Body of pancreas (tissue), 4 donors: ENCODE data around the gene SUMO3. TPM values are rescaled to one million over a fixed set of nuclear protein-coding genes. Genes with fewer than 3 reads are reported as not detected.

Source experiments
- ATAC-seq: fragments of 150-250 bp; one replicate; pipeline ENCODE4 v1.9.1; 2016
- DNase-seq, 4 donors: peaks; one replicate each; pipeline ENCODE4 v3.0.0-alpha.2; 2019
- H3K27ac ChIP-seq, 4 donors: fragments of 200-600 bp; sonication (generic); 1 replicate in 3 of 4; 2 replicates in 1 of 4; pipeline versions ENCODE4 v1.5.1 to v1.6.1; 2016 to 2019; ENCODE audit warnings: mild to moderate bottlenecking in 1 of 4, mixed read lengths in 1 of 4, moderate library complexity in 1 of 4
- H3K27me3 ChIP-seq, 2 donors: fragments of 200-600 bp; sonication (generic); one replicate each; pipeline ENCODE4 v1.6.0; 2016; ENCODE audit warnings: mild to moderate bottlenecking in 1 of 2
- H3K36me3 ChIP-seq, 2 donors: fragments of 200-600 bp; sonication (generic); replicated peaks in 1 of 2; 2 replicates each; pipeline ENCODE4 v1.5.1; 2016; ENCODE audit warnings: low read depth in 2 of 2; ENCODE audit not compliant: insufficient read depth in 1 of 2
- H3K4me1 ChIP-seq: fragments of 200-600 bp; sonication (generic); one replicate; pipeline ENCODE4 v1.6.0; 2016
- H3K4me3 ChIP-seq, 2 donors: fragments of 200-600 bp; sonication (generic); 1 replicate in 1 of 2; 2 replicates in 1 of 2; pipeline ENCODE4 v1.5.1; 2016 to 2019
- H3K9me3 ChIP-seq, 3 donors: fragments of 200-600 bp; sonication (generic); 1 replicate in 2 of 3; 2 replicates in 1 of 3; pipeline ENCODE4 v1.5.1; 2016
- POLR2A ChIP-seq, 3 donors: fragments of 450-650 bp; IDR thresholded peaks; one replicate each; pipeline ENCODE4 v1.6.1; 2016; ENCODE audit warnings: antibody characterized with exemption in 3 of 3, mild to moderate bottlenecking in 2 of 3
- WGBS, 2 donors: methylation state at CpG; one replicate each; pipeline ENCODE4 v1.1.5; 2017; 5-methylcytosine and 5-hydroxymethylcytosine counted together
- intact Hi-C: fragments of 100-400 bp; cut with DNase I; formaldehyde crosslinking; loops from one replicate; pipeline ENCODE4 v1.15.1; 2023
- total RNA-seq, 2 donors: library from RNA; depleted of rRNA; stranded (reverse); fragments of >200 nt; gene quantifications; one replicate each; pipeline ENCODE4 v1.1.0, GENCODE V29; 2016
- TF ChIP-seq, protein P1 (sequence below), 7 experiments: fragments of 450-650 bp in 4 of 7; fragments of 200-600 bp in 3 of 7; sonication (generic) in 3 of 7; IDR thresholded peaks; one replicate each; pipeline ENCODE4 v1.5.1; 2016 to 2019; ENCODE audit warnings: antibody characterized with exemption in 7 of 7

SUMO3 gene
- total RNA-seq, 2 donors from 2014 or later = 20.4 to 33.2 TPM

DNA sequence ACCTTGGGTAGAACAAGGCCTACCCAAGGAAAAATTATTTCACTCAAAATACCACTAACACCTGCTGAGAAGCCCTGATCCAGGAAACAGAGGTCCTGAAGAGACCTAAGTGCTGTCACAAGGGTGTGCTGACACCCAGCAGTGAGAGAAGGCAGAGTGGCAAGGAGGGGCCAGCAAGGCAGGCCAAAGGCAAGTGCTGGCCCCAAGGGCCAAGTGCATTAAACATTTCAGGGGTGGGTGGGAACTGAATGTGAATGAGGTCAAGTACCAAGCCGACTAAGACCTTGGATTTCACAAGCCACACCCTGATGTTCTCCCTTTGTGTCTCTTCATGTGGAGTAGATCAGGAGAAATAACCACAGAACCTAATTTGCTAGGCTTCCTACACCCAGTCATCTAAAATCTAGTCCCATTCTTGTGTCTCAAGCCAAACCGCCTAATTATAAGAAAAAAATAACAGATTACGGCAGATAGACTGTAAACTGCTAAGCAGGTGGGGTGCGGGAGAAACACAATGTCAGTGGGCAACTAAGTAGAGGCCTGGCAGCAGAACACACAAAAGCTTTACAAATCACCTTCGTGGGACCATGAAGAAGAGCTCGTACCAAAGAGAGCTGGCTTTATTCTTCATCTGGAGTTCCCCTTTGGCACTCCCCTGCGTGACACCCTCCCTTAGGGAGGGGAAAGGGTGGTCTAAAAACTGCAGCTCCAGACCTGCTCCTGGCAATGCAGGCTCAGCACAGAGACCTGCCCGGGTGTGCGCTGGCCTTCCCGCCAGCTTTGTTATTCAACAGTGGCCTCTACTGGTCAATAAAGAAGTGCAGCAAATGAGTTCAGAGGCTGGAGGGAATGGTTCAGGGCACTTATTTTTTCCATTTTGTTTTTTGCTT, 24.9 kb downstream of the SUMO3 start:
- intact Hi-C loops = no loop called here
- peak; percentile 93 for ATAC-seq

DNA sequence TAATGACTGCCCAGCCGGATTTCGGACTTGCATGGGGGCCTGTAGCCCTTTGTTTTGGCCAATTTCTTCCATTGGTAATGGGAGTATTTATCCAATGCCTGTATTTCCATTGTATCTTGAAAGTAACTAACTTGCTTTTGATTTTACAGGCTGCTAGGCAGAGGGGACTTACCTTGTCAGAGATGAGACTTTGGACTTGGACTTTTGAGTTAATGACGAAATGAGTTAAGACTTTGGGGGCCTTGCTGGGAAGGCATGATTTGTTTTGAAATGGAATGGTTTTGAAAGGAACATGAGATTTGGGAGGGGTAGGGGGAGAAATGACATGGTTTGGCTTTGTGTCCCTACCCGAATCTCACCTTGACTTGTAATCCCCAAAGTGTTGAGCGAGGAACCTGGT, 25.9 kb downstream of the SUMO3 start:
- Histone ChIP-seq H3K27ac (no peak overlapping the region), H3K27me3 (no peaks in the 10 kb centered on the region), H3K36me3 (no peaks in the 10 kb centered on the region), H3K9me3 (no peaks in the 10 kb centered on the region), H3K4me1 (peaks cover 15% of the 10 kb centered on the region), H3K4me3 (no peak overlapping the region)
- ATAC-seq (no peak), DNase-seq (no peak)
- intact Hi-C loops = no loop called here
- WGBS, 2 donors = 88 to 89% methylated on average over 5 of the region's 5 CpGs
- TF ChIP-seq, protein P1, sequence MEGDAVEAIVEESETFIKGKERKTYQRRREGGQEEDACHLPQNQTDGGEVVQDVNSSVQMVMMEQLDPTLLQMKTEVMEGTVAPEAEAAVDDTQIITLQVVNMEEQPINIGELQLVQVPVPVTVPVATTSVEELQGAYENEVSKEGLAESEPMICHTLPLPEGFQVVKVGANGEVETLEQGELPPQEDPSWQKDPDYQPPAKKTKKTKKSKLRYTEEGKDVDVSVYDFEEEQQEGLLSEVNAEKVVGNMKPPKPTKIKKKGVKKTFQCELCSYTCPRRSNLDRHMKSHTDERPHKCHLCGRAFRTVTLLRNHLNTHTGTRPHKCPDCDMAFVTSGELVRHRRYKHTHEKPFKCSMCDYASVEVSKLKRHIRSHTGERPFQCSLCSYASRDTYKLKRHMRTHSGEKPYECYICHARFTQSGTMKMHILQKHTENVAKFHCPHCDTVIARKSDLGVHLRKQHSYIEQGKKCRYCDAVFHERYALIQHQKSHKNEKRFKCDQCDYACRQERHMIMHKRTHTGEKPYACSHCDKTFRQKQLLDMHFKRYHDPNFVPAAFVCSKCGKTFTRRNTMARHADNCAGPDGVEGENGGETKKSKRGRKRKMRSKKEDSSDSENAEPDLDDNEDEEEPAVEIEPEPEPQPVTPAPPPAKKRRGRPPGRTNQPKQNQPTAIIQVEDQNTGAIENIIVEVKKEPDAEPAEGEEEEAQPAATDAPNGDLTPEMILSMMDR (IDR thresholded peaks at IDR 0.05) = no peak

More for the DNA sequence above, 24.9 kb downstream of the SUMO3 start:
- Histone ChIP-seq H3K36me3 (no peaks in the 10 kb centered on the region), H3K4me3 (no peak overlapping the region), H3K9me3 (no peaks in the 10 kb centered on the region), H3K4me1 (peaks cover 15% of the 10 kb centered on the region), H3K27me3 (no peaks in the 10 kb centered on the region), H3K27ac (no peak overlapping the region)
- WGBS, 2 donors = 5 to 6% methylated on average over 10 of the region's 10 CpGs
- TF ChIP-seq, protein P1 (IDR thresholded peaks at IDR 0.05) = peak; percentile 59 to 83 (median 75)
- no peak for TF ChIP-seq POLR2A (IDR thresholded peaks at IDR 0.05)
- DNase-seq = peak; percentile 58 to 69 (median 65)

DNA sequence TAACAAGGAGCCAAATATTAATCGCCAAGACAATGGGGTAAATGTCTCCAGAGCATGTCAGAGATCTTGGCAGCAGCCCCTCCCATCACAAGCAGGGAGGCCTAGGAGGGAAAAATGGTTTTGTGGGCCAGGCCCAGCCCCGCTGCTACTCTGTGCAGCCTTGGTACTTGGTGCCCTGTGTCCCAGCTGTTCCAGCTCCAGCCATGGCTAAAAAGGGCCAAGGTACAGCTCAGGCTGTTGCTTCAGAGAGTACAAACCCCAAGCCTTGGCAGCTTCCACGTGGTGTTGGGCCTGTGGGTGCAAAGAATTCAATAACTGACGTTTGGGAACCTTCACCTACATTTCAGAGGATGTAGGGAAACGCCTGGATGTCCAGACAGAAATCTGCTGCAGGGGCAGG, 26.6 kb downstream of the SUMO3 start:
- H3K9me3 ChIP-seq = no peaks in the 10 kb centered on the region
- intact Hi-C loops = no loop called here
- TF ChIP-seq, protein P1 (IDR thresholded peaks at IDR 0.05) = no peak
- TF ChIP-seq POLR2A (IDR thresholded peaks at IDR 0.05) = no peak
- peaks cover 20% of the 10 kb centered on the region for H3K4me1 ChIP-seq
- WGBS, 2 donors = 64 to 72% methylated on average over 4 to 5 of the region's 5 CpGs
- H3K27ac ChIP-seq = no peak overlapping the region
- no peak for DNase-seq
- H3K4me3 ChIP-seq = no peak overlapping the region
- H3K36me3 ChIP-seq = no peaks in the 10 kb centered on the region
- H3K27me3 ChIP-seq = no peaks in the 10 kb centered on the region
- ATAC-seq = no peak

DNA sequence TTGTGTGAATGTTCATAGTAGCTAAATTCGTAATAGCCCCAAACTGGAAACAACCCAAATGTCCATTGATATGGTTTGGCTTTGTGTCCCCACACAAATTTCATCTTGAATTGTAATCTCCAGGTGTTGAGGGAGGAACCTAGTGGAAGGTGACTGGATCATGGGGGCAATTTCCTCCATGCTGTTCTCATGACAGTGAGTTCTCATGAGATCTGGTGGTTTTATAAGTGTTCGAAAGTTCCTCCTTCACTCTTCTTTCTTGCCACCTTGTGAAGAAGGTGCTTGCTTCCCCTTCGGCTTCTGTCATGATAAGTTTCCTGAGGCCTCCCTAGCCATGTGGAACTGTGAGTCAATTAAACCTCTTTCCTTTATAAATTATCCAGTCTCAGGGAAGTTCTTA, 27.5 kb downstream of the SUMO3 start:
- no peak overlapping the region for H3K4me3 ChIP-seq
- H3K27me3 ChIP-seq = no peaks in the 10 kb centered on the region
- no peaks in the 10 kb centered on the region for H3K9me3 ChIP-seq
- no peak for TF ChIP-seq POLR2A (IDR thresholded peaks at IDR 0.05)
- TF ChIP-seq, protein P1 (IDR thresholded peaks at IDR 0.05) = no peak
- intact Hi-C loops = no loop called here
- DNase-seq (no peak), ATAC-seq (no peak)
- 85 to 87% methylated on average over 3 of the region's 3 CpGs for WGBS, 2 donors
- peaks cover 29% of the 10 kb centered on the region for H3K4me1 ChIP-seq
- H3K27ac ChIP-seq = no peak overlapping the region
- no peaks in the 10 kb centered on the region for H3K36me3 ChIP-seq

DNA sequence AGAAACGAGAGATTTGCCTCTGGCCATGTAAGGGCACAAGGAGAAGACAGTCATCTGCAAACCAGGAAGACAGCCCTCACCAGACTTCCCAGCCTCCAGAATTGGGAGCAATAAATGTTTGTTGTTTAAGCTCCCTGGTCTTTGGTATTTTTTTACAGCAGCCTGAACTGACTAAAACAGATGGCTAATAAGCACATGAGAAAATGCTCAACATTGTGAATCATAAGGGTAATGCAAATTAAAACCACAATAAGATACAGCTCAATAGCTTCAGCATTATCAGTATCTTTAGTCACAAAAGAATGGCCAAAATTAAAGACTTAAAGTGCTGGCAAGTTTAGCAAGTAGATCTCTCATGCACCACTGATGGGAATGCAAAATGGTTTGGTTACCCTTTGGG, 28.0 kb downstream of the SUMO3 start:
- 71 to 100% methylated on average over 1 of the region's 1 CpG for WGBS, 2 donors
- H3K36me3 ChIP-seq = no peaks in the 10 kb centered on the region
- H3K9me3 ChIP-seq = no peaks in the 10 kb centered on the region
- H3K4me3 ChIP-seq = no peak overlapping the region
- H3K27ac ChIP-seq = no peak overlapping the region
- intact Hi-C loops = no loop called here
- TF ChIP-seq, protein P1 (IDR thresholded peaks at IDR 0.05) = no peak
- no peak for TF ChIP-seq POLR2A (IDR thresholded peaks at IDR 0.05)
- DNase-seq (no peak), ATAC-seq (no peak)
- no peaks in the 10 kb centered on the region for H3K27me3 ChIP-seq
- peaks cover 30% of the 10 kb centered on the region for H3K4me1 ChIP-seq
